ENCODE measurements around the gene CBX5. TPM values are rescaled to one million over a fixed set of nuclear protein-coding genes. Genes with fewer than 3 reads are reported as not detected.

The CBX5 gene
- total and polyA plus RNA-seq, 10 donors, result 6.5 to 60.3 (median 43.6) TPM

DNA sequence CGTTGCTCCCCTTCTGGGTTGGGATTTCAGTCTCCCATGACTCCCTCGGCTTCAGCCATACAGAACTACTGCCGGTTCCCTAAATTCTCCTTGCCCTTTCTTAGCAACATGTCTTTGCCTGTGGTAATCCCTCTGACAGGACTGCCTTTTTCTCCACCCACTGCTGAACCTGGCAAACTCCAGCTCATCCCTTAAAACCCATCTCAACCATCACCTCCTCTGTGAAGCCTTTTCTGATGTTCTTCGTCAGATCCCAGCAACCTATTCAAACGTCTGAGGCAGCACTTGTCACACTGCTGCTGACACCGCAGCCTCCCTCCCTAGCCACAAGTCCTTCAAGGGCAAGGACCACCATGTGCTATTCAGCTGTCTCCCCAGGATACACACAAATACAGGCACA lies 80.9 kb downstream of the CBX5 start:
- no peaks in the 10 kb centered on the region for H3K36me3 ChIP-seq
- peaks cover 0 to 99% (median 34%) of the 10 kb centered on the region in 7 donors for H3K27me3 ChIP-seq (replicated peaks in 1 of 7)
- no peak overlapping the region for H3K27ac ChIP-seq
- DNase-seq, result no peak
- intact Hi-C loops (cut with DNase I; ENCODE audit: low total_unique reads), result no loop called here
- 65 to 78% (median 68%) methylated on average over 6 of the region's 6 CpGs for WGBS, 5 donors
- H3K4me1 ChIP-seq, result peaks cover 0 to 37% (median 12%) of the 10 kb centered on the region in 6 donors
- TF ChIP-seq POLR2A (IDR thresholded peaks at IDR 0.05) (no peak), POLR2AphosphoS5 (IDR thresholded peaks at IDR 0.05) (no peak)
- TF ChIP-seq, protein P1, sequence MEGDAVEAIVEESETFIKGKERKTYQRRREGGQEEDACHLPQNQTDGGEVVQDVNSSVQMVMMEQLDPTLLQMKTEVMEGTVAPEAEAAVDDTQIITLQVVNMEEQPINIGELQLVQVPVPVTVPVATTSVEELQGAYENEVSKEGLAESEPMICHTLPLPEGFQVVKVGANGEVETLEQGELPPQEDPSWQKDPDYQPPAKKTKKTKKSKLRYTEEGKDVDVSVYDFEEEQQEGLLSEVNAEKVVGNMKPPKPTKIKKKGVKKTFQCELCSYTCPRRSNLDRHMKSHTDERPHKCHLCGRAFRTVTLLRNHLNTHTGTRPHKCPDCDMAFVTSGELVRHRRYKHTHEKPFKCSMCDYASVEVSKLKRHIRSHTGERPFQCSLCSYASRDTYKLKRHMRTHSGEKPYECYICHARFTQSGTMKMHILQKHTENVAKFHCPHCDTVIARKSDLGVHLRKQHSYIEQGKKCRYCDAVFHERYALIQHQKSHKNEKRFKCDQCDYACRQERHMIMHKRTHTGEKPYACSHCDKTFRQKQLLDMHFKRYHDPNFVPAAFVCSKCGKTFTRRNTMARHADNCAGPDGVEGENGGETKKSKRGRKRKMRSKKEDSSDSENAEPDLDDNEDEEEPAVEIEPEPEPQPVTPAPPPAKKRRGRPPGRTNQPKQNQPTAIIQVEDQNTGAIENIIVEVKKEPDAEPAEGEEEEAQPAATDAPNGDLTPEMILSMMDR (IDR thresholded peaks at IDR 0.05 in 8 of 11, conservative IDR thresholded peaks at IDR 0.05 in 3 of 11), result no peak
- H3K4me3 ChIP-seq, result no peak overlapping the region
- no peaks in the 10 kb centered on the region for H3K9me3 ChIP-seq

DNA sequence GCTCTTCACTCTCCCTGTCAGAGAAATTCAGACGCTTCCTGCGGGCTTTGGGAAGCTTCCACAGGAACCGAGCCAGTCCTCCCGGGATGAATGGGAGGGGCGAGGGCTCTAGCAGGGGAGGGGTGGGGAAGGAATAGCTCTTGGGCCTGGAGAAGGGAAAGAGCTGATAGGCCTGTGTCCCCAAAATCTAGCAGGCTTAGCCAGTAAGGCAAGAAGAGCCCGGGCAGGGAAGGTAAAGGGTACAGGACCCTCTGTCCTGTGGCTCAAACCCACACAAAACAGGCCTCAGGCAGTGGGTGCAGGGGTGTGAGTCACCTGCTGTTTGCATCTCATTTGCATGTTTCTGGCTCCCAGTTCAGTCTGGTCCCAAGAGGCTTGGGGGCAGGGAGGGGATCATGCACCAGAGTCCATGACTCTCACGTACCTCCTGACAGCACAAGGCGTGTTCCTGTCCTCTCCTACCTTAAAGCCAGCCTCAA lies 82.5 kb downstream of the CBX5 start:
- Histone ChIP-seq H3K4me3 (no peak overlapping the region), H3K36me3 (no peaks in the 10 kb centered on the region), H3K4me1 (peaks cover 0 to 37% (median 12%) of the 10 kb centered on the region in 6 donors), H3K27me3 (replicated peaks in 1 of 7) (peaks cover 0 to 99% (median 34%) of the 10 kb centered on the region in 7 donors), H3K9me3 (no peaks in the 10 kb centered on the region), H3K27ac (peak overlapping the region in 1 of 8 donors; percentile 89)
- TF ChIP-seq POLR2AphosphoS5 (IDR thresholded peaks at IDR 0.05), result no peak
- no peak for TF ChIP-seq POLR2A (IDR thresholded peaks at IDR 0.05)
- TF ChIP-seq, protein P1 (IDR thresholded peaks at IDR 0.05 in 8 of 11, conservative IDR thresholded peaks at IDR 0.05 in 3 of 11), result no peak
- 53 to 66% (median 56%) methylated on average over 8 of the region's 8 CpGs for WGBS, 5 donors
- DNase-seq, result no peak
- intact Hi-C loops (cut with DNase I; ENCODE audit: low total_unique reads), result no loop called here

DNA sequence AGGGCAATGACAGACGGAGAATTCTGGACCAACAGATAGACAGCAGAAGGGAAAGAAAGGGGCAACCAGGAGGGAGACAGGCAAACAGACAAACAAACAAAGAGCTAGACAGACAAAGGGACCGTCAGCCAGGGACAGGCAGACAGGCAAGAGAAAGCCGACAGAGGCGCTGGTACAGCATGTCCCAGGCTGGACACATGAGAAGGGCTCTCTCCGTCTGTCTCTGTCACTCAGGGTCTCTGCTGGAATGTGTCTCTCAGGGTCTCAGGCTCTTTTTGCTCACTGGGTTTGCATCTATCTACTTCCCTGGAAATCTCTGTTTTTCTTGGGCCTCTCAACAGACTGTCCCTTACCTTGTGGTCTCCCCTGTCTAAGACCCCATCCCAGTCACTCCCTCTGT lies 82.9 kb downstream of the CBX5 start:
- H3K36me3 ChIP-seq, result no peaks in the 10 kb centered on the region
- intact Hi-C loops (cut with DNase I; ENCODE audit: low total_unique reads), result no loop called here
- peaks cover 0 to 41% (median 12%) of the 10 kb centered on the region in 6 donors for H3K4me1 ChIP-seq
- no peaks in the 10 kb centered on the region for H3K9me3 ChIP-seq
- H3K27me3 ChIP-seq (replicated peaks in 1 of 7), result peaks cover 0 to 99% (median 31%) of the 10 kb centered on the region in 7 donors
- TF ChIP-seq, protein P1 (IDR thresholded peaks at IDR 0.05 in 8 of 11, conservative IDR thresholded peaks at IDR 0.05 in 3 of 11), result no peak
- TF ChIP-seq POLR2AphosphoS5 (IDR thresholded peaks at IDR 0.05), result no peak
- TF ChIP-seq POLR2A (IDR thresholded peaks at IDR 0.05), result no peak
- H3K27ac ChIP-seq, result peak overlapping the region in 5 of 8 donors; percentile 55 to 89 (median 82)
- WGBS, 5 donors, result 59 to 67% (median 62%) methylated on average over 5 of the region's 5 CpGs
- no peak for DNase-seq
- H3K4me3 ChIP-seq, result no peak overlapping the region

DNA sequence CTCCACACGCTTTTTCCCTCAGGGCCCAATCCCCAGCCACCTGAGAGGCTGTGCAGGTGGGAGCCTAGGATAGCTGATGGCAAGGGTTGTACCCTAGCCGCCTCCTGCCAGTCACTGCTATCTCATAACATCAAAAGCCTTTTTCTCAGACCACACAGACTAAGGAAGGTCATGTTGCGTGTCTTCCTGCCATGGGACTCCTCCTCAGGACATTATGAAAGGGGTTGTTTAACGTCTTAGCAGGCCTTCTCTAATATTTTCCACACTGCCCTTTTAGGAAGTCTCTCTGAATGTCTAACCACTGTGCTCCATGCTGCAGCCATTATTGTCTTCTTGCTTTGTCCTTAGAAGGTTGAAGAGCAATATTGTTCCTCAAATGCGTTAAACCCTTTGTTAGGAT lies 83.5 kb downstream of the CBX5 start:
- intact Hi-C loops (cut with DNase I; ENCODE audit: low total_unique reads), result no loop called here
- TF ChIP-seq, protein P1 (IDR thresholded peaks at IDR 0.05 in 8 of 11, conservative IDR thresholded peaks at IDR 0.05 in 3 of 11), result no peak
- TF ChIP-seq POLR2A (IDR thresholded peaks at IDR 0.05) (no peak), POLR2AphosphoS5 (IDR thresholded peaks at IDR 0.05) (no peak)
- H3K4me3 ChIP-seq, result peak overlapping the region in 3 of 8 donors; percentile 13 to 59 (median 15)
- DNase-seq, result no peak
- H3K9me3 ChIP-seq, result no peaks in the 10 kb centered on the region
- WGBS, 5 donors, result 20 to 51% (median 42%) methylated on average over 4 to 5 of the region's 5 CpGs
- no peaks in the 10 kb centered on the region for H3K36me3 ChIP-seq
- peaks cover 0 to 97% (median 25%) of the 10 kb centered on the region in 7 donors for H3K27me3 ChIP-seq (replicated peaks in 1 of 7)
- H3K27ac ChIP-seq, result peak overlapping the region in 7 of 8 donors; percentile 41 to 89 (median 81)
- H3K4me1 ChIP-seq, result peaks cover under 1 to 45% (median 15%) of the 10 kb centered on the region in 6 donors

Measured in spleen (tissue), 11 donors.